Colonic mucosa (tissue), 4 donors: ENCODE data around the gene KLHL24. TPM values are rescaled to one million over a fixed set of nuclear protein-coding genes. Genes with fewer than 3 reads are reported as not detected.

Experiments used
- DNase-seq: peaks from one replicate; pipeline ENCODE4 v3.0.0-alpha.2; 2020
- H3K27ac ChIP-seq: fragments of 200-600 bp; one replicate; pipeline ENCODE4 v1.8.0; 2021
- H3K27me3 ChIP-seq: fragments of 200-600 bp; one replicate; pipeline ENCODE4 v1.8.0; 2021
- H3K36me3 ChIP-seq: fragments of 200-600 bp; one replicate; pipeline ENCODE4 v1.8.0; 2021
- H3K4me1 ChIP-seq: fragments of 200-600 bp; one replicate; pipeline ENCODE4 v1.8.0; 2021; ENCODE audit warnings: mild to moderate bottlenecking
- H3K4me3 ChIP-seq: fragments of 200-600 bp; one replicate; pipeline ENCODE4 v1.8.0; 2021
- H3K9ac ChIP-seq, 2 donors: one replicate each; pipeline ENCODE4 v1.7.0; 2013; ENCODE audit warnings: control low read depth in 2 of 2, low read depth in 2 of 2, low read length in 2 of 2
- H3K9me3 ChIP-seq: fragments of 200-600 bp; one replicate; pipeline ENCODE4 v1.8.0; 2021
- CTCF ChIP-seq: fragments of 200-600 bp; IDR thresholded peaks from one replicate; pipeline ENCODE4 v1.8.0; 2022; ENCODE audit warnings: antibody characterized with exemption, mild to moderate bottlenecking
- intact Hi-C: fragments of 100-400 bp; cut with DNase I; formaldehyde crosslinking; loops from one replicate; pipeline ENCODE4 v1.14.1; 2022
- total RNA-seq, 2 donors: library from RNA; stranded (reverse); fragmentation: NEBNext Ultra II Directional in 1 of 2; extraction: Animal tissue kit (Norgen Biotek cat#: 25700) in 1 of 2; gene quantifications; one replicate each; pipeline ENCODE4 v1.2.1, GENCODE V29; 2021
- donor health status: healthy.
- donor health status: DM: no; HTN: no; CAD: no.
- donor health status: DM: no; HTN: no; CAD: no.

KLHL24 gene
- total RNA-seq, 2 donors from 2014 or later: 25.1 to 64.2 TPM

DNA sequence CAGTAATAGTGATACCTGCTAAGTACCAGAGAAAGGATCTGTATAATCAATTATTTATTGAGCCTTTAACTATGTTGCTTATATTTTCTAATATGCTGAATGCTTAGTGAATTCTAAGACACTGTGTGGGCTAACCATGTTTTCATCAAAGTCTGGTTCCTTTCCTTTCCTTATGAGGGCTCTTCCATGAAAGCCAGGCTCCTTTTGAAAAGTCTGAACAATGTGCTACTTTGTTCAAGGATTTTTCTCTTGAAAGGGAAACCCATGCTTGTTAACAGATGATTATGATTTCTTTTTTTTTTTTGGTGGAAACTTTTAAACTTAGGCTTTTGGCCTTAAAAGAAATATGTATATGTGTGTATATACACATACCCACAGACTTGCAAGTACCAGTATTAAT lies 79.2 kb downstream of the KLHL24 start:
- Histone ChIP-seq H3K9ac (no peak overlapping the region), H3K4me1 (no peaks in the 10 kb centered on the region), H3K27ac (no peak overlapping the region), H3K4me3 (no peak overlapping the region), H3K27me3 (no peaks in the 10 kb centered on the region), H3K36me3 (no peaks in the 10 kb centered on the region), H3K9me3 (no peaks in the 10 kb centered on the region)
- intact Hi-C loops: no loop called here
- DNase-seq: no peak
- TF ChIP-seq CTCF: no peak

DNA sequence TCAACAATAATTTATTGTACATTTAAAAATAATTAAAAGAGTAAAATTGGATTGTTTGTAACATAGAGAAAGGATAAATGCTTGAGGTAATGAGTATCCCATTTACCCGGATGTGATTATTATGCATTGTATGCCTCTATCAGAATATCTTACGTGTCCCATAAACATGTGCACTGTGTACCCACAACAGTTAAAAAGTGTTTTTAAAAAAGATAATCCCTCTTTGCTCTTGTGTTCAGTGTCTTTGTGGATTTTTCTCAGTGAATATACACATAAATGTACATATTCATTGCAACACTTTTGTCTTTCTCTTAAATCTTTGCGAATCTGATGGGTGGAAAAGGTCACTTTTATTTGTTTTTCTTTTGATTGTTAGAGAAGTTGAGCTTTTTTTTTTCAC lies 82.6 kb downstream of the KLHL24 start:
- H3K36me3 ChIP-seq: no peaks in the 10 kb centered on the region
- H3K4me3 ChIP-seq: no peak overlapping the region
- intact Hi-C loops: no loop called here
- H3K4me1 ChIP-seq: no peaks in the 10 kb centered on the region
- no peak for TF ChIP-seq CTCF
- no peak for DNase-seq
- H3K9me3 ChIP-seq: no peaks in the 10 kb centered on the region
- H3K27me3 ChIP-seq: no peaks in the 10 kb centered on the region
- H3K27ac ChIP-seq: no peak overlapping the region
- H3K9ac ChIP-seq: no peak overlapping the region

DNA sequence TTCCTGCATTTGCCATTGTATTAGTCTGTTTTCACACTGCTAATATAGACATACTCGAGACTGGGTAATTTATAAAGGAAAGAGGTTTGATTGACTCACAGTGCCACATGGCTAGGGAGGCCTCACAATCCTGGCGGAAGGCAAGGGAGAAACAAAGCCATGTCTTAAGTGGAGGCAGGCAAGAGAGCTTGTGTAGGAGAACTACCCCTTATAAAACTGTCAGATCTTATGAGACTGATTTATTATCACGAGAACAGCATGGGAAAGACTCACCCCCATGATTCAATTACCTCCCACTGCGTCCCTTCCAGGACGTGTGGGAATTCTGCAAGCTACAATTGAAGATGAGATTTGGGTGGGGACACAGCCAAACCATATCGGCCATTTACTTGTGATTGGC lies 90.0 kb downstream of the KLHL24 start:
- H3K4me3 ChIP-seq: no peak overlapping the region
- DNase-seq: no peak
- no peaks in the 10 kb centered on the region for H3K27me3 ChIP-seq
- no peak overlapping the region for H3K27ac ChIP-seq
- H3K9me3 ChIP-seq: no peaks in the 10 kb centered on the region
- intact Hi-C loops: no loop called here
- H3K9ac ChIP-seq: no peak overlapping the region
- no peak for TF ChIP-seq CTCF
- H3K36me3 ChIP-seq: no peaks in the 10 kb centered on the region
- H3K4me1 ChIP-seq: no peaks in the 10 kb centered on the region

DNA sequence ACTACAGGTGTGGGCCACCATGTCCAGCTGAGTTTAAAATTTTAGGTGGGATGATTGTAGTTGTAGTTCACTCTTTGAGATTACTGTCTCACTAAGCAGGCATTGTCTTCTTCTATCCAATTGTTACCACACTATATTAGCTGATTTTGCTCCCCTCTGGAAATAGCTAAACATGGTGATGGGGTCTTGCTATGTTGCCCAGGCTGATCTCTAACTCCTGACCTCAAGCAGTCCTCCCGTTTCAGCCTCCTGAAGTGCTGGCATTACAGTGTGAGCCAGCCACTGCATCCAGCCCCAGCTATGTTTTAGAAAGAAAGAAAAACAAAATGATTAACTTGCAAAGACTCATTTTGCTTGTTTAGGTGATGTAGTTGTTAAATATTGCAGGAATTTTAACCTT lies 92.8 kb downstream of the KLHL24 start:
- Histone ChIP-seq H3K4me1 (no peaks in the 10 kb centered on the region), H3K9ac (no peak overlapping the region), H3K36me3 (no peaks in the 10 kb centered on the region), H3K27ac (no peak overlapping the region), H3K27me3 (no peaks in the 10 kb centered on the region), H3K4me3 (no peak overlapping the region), H3K9me3 (no peaks in the 10 kb centered on the region)
- intact Hi-C loops: no loop called here
- no peak for TF ChIP-seq CTCF
- no peak for DNase-seq

DNA sequence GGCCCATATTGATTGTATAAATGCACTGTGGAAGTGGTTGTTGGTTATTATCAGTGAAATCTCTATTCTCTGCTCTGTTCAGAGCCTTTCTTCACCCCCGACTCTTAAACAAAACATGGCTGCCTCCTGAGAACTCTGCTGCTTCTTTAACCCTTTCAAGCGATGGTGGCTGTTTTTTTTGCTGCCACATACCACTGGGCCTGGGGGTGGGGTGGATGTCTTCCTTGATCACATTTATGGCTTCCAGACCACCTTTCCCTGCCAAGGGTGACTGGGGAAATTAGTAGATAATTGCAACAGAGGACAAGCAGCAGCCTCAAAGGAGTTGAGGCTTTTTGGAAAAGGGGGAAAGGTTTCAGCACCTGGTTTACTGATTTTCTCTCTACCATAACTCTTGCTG lies 94.9 kb downstream of the KLHL24 start:
- H3K4me1 ChIP-seq: no peaks in the 10 kb centered on the region
- no peak for DNase-seq
- no peaks in the 10 kb centered on the region for H3K27me3 ChIP-seq
- no peak overlapping the region for H3K27ac ChIP-seq
- intact Hi-C loops: no loop called here
- no peaks in the 10 kb centered on the region for H3K9me3 ChIP-seq
- H3K36me3 ChIP-seq: no peaks in the 10 kb centered on the region
- no peak for TF ChIP-seq CTCF
- no peak overlapping the region for H3K9ac ChIP-seq
- no peak overlapping the region for H3K4me3 ChIP-seq

GRCh38 chr3:183731611-183732010 lies 96.2 kb downstream of the KLHL24 start:
- no peak for TF ChIP-seq CTCF

More at GRCh38 chr3:183731611-183732010, 96.2 kb downstream of the KLHL24 start:
- no peak for DNase-seq
- no peak overlapping the region for H3K27ac ChIP-seq
- no peak overlapping the region for H3K4me3 ChIP-seq
- no peak overlapping the region for H3K9ac ChIP-seq
- no peaks in the 10 kb centered on the region for H3K4me1 ChIP-seq
- H3K27me3 ChIP-seq: no peaks in the 10 kb centered on the region
- H3K9me3 ChIP-seq: no peaks in the 10 kb centered on the region
- intact Hi-C loops: no loop called here
- no peaks in the 10 kb centered on the region for H3K36me3 ChIP-seq
